Measurements from ENCODE around the gene TRMT10B. TPM values are rescaled to one million over a fixed set of nuclear protein-coding genes. Genes with fewer than 3 reads are reported as not detected.
A peak's percentile ranks its signal among the peaks of the same experiment; 100 is the strongest.
"Not testable (repeated sequence)": the region's sequence is repeated elsewhere in the genome, so short reads cannot be mapped to it uniquely, and the experiment has no call there.

TRMT10B gene
- polyA plus RNA-seq, 12 donors = 8.0 to 19.9 (median 10.4) TPM; not detected in 2

GRCh38 chr9:37800631-37801286 lies 47.2 kb downstream of the TRMT10B start, which contains the start of gene DCAF10:
TSS of gene DCAF10 (plus strand) at chr9:37800797. CDS start at chr9:37800867, 70 bp downstream.
- peak; percentile 87 for DNase-seq

GRCh38 chr9:37801287-37801850 lies 47.8 kb downstream of the TRMT10B start:
- no peak for DNase-seq

DNA sequence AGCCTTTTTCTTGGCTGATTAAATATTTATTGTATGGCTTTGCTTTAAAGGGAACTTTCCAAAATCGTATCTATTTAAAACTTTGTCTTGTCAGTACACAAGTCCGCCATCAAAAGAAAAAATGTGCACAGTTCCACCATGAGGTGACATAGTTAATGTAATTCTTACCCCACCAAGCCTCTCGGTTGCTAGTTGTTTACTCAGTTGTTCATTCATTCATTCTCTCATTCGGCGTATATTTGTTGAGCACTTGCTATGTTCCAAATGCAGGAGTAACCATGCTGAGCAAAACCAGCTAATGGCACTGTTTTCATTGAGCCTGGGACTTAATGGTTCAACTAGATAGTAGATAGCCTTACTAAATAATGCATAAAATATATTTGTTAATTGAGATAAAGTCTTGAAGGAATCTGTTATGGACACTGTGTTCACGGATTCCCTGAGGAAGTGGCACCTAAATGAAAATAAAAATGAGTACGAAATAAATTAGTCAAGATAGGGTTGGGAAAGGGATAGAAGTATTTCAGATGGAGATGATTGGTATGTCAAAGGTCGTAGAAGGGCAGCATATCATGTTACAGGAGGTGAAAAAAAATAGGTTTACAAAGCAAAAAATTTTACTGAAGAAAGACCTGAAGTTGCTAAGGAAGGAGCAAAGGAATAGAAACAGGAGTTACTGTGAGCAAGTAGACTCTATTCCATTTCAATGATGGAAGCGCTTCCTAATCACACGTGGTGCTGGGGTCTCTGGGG lies 48.5 kb downstream of the TRMT10B start:
- no peak for DNase-seq

DNA sequence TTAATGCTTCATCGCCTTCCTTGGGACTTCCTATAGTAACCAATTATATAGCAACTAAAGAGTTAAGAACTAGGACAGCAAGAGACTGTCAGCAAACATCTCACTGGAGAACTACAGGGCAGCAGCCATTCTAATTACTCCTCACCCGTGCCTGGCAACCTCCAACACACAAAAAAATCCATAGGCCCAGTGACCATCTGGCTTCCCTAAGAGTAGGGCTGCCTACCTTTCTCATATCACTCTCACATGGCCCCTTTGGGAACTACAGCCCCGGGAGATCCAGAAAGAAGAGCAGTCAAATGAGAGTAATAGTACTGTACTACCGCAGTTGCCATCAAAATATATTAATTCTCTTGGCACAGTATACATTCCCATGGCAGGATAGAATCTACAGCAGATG lies 52.7 kb downstream of the TRMT10B start:
- no peak for DNase-seq

- not testable (repeated sequence) for DNase-seq
Observed at GRCh38 chr9:37809676-37810075, 56.1 kb downstream of the TRMT10B start.

GRCh38 chr9:37811906-37812476 lies 58.4 kb downstream of the TRMT10B start:
- no peak for DNase-seq

GRCh38 chr9:37812773-37813379 lies 59.3 kb downstream of the TRMT10B start:
- no peak for DNase-seq

GRCh38 chr9:37818849-37819248 lies 65.2 kb downstream of the TRMT10B start:
- no peak for DNase-seq

GRCh38 chr9:37820142-37820541 lies 66.5 kb downstream of the TRMT10B start:
- DNase-seq = no peak

- DNase-seq = not testable (repeated sequence)
Observed at GRCh38 chr9:37825174-37825573, 71.6 kb downstream of the TRMT10B start.

DNA sequence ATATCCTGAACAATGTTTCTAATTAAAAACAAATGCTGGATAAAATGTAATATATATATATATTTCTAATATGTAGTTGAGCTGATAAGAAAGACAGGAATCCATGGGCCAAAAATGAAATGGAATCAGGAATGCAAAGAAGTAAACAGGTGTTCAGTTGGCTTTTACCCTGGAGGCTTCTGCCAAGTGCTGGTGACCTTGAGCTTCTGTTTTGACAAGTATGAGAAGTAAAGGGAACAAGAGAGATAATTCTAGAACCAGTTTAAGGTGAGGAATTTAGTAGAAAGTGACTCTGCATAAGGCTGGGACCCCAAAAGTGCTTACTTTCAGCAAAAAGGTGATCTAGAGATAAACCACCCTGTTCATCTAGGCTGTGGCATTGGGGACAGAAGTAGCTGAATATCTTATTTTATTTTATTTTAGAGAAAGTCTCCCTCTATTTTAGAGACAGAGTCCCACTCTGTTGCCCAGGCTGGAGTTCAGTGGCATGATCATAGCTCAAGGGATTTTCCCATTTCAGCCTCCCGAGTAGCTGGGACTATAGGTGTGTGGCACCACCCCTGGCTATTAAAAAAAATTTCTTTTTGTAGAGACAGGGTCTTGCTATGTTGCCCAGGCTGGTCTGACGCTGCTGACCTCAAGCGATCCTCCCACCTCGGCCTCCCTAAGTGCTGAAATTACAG lies 74.0 kb downstream of the TRMT10B start:
- DNase-seq = no peak

Other genes with a start within 250 kb of the TRMT10B start
- 10 to 100 TPM in 11 of 12 donors, not detected in 1; 20.3 to 45.1 (median 34.8) TPM for gene FBXO10, start 177.4 kb upstream of the TRMT10B start, polyA plus RNA-seq (ENCODE audit: insufficient read length in 12 of 12)
- gene TOMM5, start 161.2 kb upstream of the TRMT10B start, polyA plus RNA-seq (ENCODE audit: insufficient read length in 12 of 12) = 100 to 1,000 TPM in 1 of 12 donors, 10 to 100 TPM in 10, not detected in 1; 59.7 to 101 (median 76.5) TPM
- 10 to 100 TPM in 7 of 12 donors, 1 to 10 TPM in 4, not detected in 1; 4.7 to 18.8 (median 10.9) TPM for gene FRMPD1, start 102.9 kb upstream of the TRMT10B start, polyA plus RNA-seq (ENCODE audit: insufficient read length in 12 of 12)
- 10 to 100 TPM in 11 of 12 donors, not detected in 1; 21.4 to 60.6 (median 25.8) TPM for gene EXOSC3, start 31.3 kb downstream of the TRMT10B start, polyA plus RNA-seq (ENCODE audit: insufficient read length in 12 of 12)
- 10 to 100 TPM in 11 of 12 donors, not detected in 1; 21.3 to 28.4 (median 26.4) TPM for gene DCAF10, start 47.0 kb downstream of the TRMT10B start, polyA plus RNA-seq (ENCODE audit: insufficient read length in 12 of 12)
- 10 to 100 TPM in 11 of 12 donors, not detected in 1; 10.7 to 16.1 (median 13.5) TPM for gene SLC25A51, start 150.3 kb downstream of the TRMT10B start, polyA plus RNA-seq (ENCODE audit: insufficient read length in 12 of 12)